HG03159 (cell line): ENCODE data around the gene PIAS4.
"Not testable (repeated sequence)": the region's sequence is repeated elsewhere in the genome, so short reads cannot be mapped to it uniquely, and the experiment has no call there.

ENCODE experiments used
- ATAC-seq: cut with Tn5 transposase; IDR thresholded peaks from one replicate; pipeline ENCODE4 v1.9.1; 2021; ENCODE audit warnings: mild to moderate bottlenecking, moderate library complexity; ENCODE audit not compliant: unreplicated experiment

Gene PIAS4

DNA sequence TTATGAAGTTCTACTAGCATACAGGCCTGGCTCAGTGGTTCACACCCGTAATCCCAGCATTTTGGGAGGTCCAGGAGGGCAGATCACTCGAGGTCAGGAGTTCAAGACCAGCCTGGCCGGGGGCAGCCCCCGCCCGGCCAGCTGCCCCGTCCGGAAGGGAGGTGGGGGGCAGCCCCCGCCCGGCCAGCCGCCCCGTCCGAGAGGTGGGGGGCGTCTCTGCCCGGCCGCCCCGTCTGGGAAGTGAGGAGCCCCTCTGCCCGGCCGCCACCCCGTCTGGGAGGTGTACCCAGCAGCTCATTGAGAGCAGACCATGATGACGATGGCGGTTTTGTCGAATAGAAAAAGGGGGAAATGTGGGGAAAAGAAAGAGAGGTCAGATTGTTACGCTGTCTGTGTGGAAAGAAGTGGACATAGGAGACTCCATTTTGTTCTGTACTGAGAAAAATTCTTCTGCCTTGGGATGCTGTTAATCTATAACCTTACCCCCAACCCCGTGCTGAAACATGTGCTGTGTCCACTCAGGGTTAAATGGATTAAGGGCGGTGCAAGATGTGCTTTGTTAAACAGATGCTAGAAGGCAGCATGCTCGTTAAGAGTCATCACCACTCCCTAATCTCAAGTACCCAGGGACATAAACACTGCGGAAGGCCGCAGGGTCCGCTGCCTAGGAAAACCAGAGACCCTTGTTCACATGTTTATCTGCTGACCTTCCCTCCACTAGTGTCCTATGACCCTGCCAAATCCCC lies 8.7 kb upstream of the PIAS4 start:
- ATAC-seq: not testable (repeated sequence)

DNA sequence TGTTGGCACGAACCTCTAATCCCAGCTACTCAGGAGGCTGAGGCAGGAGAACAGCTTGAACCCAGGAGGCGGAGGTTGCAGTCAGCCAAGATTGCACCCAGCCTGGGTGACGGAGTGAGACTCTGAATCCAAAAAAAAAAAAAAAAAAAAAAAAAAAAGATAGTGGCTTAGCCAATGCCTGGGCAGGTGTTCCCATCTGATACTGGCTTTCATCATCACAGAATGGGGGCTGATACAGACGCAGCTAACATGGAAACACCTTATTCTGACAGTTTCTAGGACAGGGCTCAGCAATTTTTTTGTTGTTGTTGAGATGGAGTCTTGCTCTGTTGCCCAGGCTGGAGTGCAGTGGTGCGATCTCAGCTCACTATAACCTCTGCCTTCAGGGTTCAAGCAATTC lies 6.7 kb upstream of the PIAS4 start:
- ATAC-seq: not testable (repeated sequence)

DNA sequence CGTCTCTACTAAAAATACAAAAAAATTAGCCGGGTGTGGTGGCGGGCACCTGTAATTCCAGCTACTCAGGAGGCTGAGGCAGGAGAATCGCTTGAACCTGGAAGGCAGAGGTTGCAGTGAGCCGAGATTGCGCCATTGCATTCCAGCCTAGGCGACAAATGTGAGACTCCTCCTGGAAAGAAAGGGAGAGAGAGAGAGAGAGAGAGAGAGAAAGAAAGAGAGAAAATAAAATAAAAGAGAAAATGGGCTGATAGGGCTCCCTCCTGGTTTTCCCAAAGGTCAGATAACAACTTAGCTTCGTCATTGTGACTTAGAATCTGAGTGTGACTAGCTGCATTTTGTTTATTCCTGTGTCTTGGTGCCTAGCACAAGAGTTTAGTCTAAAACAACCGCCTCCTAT lies 2.1 kb upstream of the PIAS4 start:
- not testable (repeated sequence) for ATAC-seq

DNA sequence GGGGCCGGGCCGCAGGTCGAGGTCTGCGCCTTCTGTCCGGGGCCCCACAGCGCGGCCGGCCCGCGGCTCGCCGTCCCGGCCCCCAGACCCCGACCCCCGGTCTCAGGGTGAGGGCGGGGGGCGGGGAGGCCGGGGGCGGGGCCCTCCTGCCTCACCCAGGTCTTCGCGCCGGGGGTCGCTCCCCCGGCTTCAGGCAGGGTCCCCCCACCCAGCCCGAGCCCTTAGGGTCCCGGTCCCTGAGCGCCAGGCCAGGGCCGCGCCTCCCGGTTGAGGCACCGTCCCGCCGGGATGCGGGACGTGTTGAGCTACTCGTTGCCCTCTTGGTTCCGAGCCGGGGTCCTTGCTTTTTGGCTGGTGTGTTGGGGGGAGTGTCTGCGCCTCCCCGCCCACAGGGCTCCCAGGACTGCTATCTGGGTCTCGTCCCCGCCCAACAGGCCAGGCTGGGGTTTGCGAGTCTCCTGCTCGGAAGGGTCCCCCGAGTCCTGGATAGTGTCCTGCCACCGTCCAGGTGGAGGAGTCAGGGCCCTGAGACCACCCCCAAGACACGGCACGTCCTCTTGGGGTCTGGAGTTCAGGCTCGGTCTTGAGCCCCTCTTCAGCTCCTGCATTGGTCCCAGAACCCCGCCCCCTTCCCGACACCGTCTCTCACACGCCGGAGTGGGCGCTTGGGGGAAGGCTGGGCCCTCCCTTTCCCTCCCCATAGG lies 452 bp downstream of the PIAS4 start:
- ATAC-seq: no peak

DNA sequence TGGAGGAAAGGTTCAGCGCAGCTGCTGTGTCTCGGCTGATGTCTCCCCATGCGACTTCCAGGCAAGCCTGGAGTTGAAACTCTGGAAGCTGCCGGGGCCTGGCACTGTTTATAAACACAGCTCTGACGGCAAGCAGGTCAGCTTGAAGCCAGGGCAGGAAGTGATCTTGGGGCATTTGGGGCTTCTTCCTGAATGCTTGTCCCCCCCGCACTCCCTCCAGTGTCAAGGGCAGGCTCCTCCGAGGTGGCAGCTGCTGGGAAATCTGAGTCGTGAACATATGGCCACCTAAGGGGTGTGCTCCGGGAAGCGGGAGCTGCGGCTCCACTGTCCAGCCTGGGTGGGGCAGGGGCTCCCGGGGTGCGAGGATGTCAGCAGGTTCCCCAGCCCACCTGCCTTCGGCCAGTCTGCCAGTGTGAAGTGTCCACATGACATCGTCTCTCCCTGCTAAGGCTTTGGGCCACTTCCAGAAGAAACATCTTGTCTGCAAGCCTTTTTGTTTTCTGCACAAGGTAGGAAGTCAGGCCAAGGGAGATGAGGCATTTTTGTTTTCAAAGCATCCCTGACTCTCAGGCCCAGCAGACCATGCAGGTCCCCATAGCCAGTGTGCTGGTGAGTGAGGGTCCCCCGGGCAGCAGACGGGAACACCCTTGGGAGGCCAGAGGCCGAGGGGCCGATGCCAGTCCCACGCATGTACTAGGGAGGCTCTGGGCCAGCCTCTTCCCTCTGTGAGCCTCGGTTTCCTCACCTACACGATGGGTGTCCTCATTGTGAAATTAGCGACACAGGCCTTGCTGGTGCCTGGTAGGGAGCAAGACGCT lies 2.7 kb downstream of the PIAS4 start:
- no peak for ATAC-seq

DNA sequence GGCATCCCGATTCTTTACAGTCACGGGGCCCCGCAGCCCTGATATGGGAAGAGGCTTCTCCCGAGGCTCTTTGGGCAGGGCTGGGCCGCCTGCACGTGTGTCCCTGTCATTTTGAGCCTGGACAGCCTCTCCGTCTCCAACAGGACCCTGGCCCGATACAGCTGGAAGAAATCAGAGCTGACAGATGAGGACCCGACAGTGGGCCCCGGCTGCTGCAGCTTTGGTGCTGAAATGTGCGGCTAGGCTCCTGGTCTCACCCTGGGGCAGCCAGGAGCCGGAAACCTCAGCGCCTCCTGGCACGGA lies 3.2 kb downstream of the PIAS4 start:
- no peak for ATAC-seq

DNA sequence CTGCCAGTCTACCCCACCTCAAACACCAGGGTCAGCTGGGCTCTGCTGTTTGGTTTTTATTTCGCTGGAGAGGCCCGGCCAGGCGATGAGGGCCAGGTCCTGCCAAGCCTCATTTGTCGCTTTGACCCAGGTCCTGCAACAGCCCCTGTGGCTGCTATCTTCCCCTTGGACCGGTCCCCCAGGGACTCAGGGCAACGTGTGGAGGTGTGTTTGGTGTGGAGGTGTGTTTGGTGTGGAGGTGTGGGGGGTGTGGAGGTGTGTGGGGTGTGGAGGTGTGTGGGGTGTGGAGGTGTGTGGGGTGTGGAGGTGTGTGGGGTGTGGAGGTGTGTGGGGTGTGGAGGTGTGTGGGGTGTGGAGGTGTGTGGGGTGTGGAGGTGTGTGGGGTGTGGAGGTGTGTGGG lies 3.9 kb downstream of the PIAS4 start:
- ATAC-seq: not testable (repeated sequence)

DNA sequence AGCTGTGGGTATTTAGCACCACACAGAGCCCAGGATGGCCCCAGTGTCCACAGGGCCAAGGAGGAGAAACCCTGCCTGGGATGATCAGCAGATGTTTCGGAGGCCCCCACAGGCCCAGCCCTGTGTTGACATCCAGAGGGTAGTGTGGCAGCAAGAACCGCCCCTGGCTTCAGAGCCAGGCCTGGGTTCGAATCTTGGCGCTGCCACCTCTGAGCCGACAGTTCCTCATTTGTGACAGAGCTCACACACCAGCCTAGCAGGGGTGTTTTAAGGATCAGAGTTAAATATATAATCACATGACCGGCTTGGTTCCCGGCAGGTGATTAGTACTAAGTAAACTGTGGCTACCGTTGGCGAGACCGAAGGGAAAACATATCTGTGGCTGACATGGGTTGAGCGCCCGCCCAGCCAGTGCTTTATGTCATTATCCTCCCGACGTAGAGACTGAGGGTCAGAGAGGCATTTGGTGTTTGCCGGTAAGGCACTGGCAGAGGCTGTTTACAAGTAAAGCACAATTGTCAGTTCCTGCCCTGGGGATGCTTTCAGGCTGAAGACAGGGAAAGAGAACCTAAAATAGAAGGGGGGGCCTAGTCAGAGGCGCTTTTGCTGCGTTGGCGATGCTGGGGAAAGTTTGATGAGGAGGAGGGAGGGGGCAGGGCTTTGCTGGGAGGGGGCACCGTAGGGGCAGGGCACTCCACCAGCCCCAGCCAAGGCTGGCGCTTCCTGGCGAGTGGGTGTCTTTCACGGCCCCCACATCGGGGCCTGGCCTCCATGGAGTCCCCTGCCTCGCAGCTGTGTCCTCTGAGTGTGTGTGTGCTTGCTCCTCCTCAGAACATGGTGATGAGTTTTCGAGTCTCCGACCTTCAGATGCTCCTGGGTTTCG lies 4.8 kb downstream of the PIAS4 start:
- ATAC-seq: no peak

DNA sequence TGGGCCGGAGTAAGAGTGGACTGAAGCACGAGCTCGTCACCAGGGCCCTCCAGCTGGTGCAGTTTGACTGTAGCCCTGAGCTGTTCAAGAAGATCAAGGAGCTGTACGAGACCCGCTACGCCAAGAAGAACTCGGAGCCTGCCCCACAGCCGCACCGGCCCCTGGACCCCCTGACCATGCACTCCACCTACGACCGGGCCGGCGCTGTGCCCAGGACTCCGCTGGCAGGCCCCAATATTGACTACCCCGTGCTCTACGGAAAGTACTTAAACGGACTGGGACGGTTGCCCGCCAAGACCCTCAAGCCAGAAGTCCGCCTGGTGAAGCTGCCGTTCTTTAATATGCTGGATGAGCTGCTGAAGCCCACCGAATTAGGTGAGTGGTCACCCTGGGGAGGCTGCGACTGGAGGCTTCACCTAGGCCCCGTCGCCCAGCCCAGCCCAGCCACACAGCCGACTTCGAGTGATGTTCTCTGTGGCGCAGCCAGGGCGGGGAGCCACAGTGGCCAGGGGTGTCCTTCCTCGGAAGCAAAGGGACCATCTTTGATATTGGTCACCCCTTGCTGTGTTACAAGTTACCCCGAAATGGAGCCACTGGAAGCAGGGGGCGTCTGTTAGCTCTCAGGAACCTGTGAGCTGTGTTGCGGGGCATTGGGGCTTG lies 5.6 kb downstream of the PIAS4 start:
- no peak for ATAC-seq

DNA sequence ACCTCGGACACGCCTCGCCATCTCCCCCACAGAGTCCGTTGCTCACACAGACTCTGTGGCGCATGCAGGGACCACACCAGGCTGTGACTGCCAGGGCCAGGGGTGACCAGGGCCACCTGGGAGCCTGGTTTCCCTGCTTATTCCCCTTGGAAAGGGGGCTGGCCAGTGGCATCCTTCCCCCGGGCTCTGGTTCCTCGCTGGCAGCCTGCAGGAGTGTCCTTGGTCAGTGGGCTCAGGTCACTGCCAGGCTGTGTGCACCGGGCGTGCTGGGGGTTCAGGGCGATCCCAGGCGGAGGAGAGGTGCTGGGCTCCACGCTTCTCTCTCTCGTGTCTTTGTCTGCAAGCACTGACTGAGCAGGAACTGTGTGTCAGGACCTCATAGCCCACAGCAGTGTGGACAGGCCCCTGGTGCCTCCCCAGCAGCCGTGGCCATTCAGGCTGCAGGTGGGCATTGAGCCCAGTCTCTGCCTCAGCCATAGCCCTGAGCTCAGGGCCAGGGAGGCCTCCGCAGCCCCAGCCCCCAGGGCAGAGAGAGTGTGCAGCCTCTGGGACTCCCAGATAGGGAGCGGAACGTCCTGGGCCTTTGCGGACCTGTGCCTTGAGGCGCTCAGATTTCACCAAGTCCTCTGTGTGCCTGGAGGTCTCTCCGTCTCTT lies 6.5 kb downstream of the PIAS4 start:
- no peak for ATAC-seq

DNA sequence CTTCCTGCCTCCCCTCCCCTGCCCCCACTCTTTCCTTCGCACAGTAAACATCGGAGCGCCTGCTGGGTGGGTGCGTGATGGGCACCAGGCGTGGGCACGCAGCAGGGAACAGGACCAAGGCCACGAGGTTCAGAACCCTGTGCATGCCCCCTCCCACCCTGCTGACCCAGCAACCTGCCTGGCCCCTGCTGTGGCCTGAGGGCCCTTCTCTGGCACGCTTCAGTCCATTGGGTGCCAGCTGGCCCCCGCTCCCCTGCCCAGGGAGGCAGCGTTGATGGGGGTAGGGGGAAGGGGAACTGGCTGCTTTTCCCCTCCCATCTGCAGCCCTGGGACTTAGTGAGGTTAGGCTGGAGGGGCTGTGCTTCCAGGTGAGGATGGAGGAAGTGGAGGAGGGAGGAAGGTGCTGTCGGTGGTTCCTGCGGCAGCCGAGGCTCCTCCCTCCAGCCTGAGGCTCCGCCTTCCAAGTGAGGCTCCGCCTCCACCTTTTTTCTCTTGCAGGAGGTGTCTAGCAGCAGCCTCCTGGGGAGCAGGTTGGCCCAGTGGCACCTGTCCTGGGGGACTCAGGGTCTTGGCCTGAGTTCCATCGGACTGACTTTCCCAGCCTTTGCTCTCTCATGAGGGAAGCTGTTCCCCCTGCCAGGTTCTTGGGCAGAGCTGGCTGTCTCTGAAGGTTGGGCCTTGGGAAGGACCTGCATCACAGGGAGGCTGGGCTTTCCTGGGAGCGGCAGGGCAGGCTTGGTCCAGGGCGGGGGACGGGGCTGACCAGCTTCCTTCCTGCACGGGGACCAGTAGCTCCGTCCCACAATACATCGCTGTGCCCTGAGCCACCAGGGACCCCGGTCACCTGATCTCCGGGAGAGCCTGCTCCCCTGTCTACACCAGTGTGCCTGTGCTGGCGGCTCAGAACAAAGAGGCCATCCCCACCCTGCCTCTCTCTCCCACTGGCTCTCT lies 7.3 kb downstream of the PIAS4 start:
- ATAC-seq: no peak

DNA sequence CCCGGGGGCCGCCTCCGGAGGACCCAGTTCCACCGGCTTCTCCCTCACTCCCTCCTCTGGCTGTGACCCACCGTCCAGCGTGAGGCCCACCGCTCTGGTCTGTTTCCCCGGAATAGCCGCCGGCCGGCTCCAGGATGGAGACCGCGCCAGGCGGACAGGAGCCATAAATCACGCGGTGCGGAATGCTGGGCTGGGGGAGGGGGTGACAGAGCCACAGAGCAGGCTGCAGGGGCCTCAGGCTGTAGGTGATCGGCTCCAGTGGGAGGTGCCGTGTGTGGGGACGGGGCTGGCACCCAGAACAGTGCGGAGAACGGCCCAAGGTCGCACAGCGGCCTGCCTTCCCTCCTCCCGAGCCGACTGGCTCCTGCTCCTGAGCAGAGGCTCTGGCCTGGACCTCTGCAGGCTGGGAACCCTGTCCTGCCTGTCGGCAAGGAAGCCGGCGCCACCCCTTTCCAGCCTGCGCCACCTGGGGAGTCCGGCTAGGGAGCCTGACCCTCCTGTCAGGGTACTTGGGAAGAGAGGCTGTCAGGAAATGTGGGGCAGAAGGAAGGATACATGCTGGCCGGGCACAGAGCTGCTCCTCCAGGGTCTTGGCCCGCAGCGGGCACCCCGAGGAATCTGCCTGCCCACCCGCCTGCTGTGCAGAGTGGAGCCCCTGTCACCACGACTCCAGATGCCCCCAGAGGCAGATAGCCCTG lies 8.3 kb downstream of the PIAS4 start:
- ATAC-seq: no peak

DNA sequence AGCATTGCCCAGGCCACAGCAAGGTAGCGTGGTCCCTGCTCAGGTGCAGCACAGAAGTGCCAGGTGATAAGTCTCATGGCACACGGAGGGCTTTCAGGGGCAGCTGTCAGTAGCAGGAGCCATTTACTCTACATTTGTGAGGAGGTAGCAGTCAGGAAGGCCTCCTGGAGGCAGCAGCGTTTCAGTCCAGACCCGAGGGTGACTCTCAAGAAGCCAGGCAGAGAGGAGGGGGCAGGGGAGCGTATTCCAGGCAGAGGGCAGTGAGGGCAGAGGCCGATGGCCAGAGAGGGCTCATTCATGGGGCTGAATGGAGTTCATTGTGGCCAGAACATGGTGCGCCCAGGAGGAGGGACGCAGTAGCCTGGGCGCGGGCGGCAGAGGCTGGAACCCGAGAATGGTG lies 8.9 kb downstream of the PIAS4 start:
- ATAC-seq: no peak

DNA sequence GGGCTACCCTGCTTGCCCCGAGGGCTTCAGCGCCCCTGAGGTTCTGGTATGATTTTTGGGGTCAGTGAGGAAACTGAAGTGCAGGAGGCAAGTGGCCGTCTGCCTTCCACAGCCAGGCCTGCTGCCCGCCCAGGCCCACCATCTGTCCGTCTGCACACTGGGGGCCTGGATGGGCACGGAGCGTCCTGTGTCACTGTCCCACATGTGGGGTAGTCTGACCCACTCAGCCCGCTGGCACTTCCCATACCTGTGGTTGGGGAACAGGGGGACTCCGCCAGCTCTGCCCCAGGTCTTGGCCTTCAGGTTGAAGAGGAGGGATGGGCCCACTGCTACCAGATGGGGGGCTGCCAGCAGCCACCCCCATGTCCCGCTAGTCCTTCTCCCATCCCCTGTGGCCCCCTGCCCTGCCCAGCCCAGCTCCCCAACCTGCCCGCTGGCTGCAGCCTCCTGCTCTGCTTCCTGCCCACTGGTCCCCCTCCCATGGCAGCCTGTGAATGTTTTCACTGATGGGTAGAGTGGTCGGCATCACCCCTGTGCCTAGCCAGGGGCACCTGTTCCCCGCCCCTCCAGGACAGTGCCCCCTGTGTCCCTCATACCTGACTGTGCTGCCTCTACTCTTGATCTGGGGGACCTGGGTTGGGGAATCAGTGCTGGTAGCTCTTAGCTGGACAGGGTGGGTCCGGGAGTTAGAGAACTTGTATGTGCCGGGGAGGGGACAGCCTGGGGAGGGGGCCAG lies 9.5 kb downstream of the PIAS4 start:
- no peak for ATAC-seq

DNA sequence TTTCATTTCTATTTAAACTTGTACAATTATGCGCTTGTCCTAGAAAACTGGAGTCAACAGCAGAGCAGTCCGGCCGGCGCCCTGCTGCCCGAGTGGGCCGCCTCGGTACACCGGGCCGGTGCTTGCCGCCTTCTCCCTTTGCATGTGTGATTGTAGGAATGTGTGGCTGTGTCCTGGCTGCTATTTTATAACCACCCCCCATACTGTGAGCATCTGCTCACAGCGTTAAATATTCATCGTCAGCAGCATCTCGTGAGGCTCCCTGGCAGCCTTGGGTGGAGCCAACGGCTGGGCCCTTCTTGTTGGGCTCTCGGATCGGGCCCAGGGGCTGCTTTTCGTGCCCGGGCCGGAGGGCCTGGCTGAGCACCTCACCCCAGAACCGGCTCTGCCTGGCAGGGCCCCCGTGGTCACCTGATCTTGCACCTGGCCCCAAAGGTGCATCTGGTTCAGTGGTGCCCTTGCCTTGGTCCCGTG lies 10.6 kb downstream of the PIAS4 start:
- no peak for ATAC-seq

DNA sequence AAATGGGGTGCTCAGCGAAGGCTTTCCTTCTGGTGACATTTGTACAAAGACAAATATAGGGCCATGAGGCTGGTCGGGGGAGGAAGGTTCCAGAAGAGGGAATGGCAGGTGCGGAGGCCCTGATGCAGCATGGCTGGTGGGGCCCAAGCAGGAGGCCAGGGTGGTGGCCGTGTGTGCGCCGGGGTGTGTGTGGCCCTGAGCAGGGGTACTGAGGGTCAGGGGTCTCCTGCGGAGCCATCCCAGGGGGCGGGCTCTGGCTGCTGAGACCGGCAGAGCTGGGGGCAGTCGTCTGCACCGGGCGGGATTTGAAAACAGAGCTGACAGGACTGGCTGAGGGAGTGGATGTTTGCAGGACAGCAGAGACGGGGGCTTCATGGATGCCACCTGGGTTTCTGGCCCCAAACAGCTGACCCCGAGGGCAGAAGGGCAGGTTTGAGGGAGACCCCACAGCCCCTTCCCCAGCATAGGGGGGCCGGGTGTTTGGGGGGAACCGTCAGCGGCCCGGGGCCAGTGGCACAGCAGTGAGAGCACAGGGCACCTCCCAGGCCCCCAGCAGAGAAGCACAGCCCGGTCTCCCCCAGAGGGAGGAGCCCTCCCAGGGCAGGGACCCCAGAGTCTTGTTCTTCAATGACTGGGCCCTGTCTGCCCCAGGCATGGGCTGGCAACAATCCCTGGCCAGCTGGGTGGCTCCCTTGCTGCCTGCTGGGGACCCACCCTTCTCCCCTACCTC lies 11.4 kb downstream of the PIAS4 start:
- no peak for ATAC-seq

DNA sequence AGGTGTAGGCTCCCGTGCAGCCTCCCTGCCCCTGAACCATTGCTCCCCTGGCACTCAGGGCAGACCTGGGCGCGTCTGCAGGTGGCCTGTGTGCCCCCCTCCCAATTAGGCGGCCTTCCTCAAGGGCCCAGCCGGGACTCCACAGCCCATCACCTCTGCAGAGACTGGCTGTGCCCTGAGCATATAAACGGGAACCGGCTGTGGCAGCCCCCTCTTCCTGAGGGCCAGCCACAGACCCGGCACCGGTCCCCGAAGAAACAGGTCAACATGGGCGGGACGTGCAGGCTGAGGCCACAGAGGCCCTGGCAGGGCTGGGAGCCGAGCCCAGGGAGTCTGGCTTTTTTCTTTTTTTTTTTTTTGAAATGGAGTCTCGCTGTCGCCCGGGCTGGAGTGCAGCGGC lies 12.0 kb downstream of the PIAS4 start:
- ATAC-seq: no peak
